Measurements from ENCODE around the gene GRIK3.

GRIK3 gene

DNA sequence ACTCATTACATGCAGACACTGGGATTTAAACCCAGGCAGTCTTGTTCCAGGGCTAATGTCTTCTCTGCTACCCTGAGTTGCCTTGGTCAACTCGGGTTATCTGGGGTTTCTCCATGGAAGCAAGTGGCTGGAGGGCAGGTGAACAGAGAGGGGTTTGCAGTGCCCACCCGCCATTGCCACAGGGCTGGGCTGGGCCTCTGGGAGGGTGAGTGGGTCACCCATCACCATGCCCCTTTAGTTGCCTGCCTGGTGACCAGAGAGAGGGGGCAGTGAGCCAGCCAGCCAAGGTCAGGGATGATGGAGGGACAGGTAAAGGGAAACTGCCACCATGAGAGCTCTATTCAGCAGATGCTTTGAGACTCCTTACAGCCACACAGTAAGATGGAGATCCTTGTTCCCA is 53.2 kb downstream of the GRIK3 start:
- no peak for DNase-seq (ENCODE audit: low read depth)

- no peak for DNase-seq (ENCODE audit: low read depth)
Observed at GRCh38 chr1:36977731-36978406, 56.4 kb downstream of the GRIK3 start.

- DNase-seq (ENCODE audit: low read depth): no peak
Observed at GRCh38 chr1:36975642-36976041, 58.7 kb downstream of the GRIK3 start.

DNA sequence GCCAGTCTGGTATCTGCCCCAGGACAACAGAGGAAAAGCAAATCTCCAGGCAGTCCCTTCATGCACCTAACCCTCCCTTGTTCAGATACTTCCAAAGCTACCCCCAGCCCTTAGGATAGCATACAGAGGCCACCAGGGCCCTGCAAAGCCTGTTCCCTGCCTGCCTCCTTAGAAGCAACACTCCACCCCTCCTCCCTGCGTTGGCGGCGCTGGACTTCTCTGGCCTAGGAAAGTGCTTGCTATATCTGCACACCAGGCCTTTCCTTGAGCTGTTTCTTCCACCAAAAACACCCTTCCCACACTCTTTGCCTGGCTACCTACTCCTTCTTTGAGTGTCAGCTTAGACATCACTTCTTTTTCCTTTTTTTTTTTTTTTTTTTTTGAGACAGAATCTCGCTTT is 61.3 kb downstream of the GRIK3 start:
- DNase-seq (ENCODE audit: low read depth): no peak

DNA sequence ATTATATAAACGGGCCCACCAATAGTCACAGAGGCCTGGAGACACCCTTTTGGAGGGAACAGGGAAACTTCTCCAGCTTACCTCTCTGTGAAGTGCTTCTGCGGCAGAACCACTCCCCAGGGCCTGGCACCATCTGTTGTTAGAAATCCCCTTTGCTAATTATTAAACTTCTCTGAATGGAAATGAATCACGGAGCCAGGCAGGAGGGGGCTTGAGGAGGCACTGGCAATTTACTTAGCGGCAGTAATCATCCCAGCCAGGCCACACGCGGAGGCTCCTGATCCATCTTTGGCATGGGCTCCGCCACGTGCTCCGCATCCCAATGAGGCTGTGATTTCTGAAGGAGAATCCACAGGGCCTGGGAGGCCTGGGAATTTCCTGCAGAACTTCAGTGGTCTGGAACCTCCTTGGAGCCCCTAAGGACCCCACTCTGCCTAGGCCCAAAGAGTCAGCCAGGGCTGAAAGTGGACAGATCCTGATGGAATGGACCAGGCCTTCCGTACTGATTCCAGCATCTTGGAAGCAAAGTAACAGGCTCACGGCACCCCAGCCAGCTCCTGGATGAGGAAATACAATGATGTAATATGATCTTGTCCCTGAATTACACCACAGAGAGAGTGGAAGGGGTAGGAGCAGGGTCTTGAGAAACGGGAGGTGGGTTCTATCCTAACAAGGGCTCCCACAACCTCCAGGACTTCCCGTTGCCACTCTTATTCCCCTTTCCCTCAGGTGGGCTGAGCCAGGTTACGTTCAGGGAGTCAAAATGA is 62.3 kb downstream of the GRIK3 start:
- DNase-seq (ENCODE audit: low read depth): no peak

- no peak for DNase-seq (ENCODE audit: low read depth)
Observed at GRCh38 chr1:36968730-36969129, 65.6 kb downstream of the GRIK3 start.

DNA sequence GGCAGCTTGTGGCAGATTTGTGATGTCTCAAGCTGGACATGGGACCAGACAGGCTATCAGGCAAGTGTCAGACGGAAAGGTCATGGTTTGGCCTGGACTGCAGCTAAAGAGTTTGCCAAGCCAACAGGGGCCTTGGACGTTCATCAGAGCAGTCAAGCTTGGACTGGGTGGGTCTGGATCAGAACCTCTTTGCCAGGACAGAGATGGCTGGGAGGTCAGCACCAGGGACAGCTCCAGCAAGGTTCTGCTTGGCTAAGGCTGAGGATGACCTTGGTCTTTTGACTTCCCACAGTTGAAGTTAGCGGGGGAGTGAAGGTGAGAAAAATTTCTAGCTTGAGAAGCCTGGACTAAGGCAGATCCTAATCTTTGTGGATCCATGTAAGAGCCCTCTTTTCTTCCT is 68.1 kb downstream of the GRIK3 start:
- no peak for DNase-seq (ENCODE audit: low read depth)

- DNase-seq (ENCODE audit: low read depth): no peak
Observed at GRCh38 chr1:36965275-36966159, 68.8 kb downstream of the GRIK3 start.

GRCh38 chr1:36964830-36965229 is 69.5 kb downstream of the GRIK3 start:
- no peak for DNase-seq (ENCODE audit: low read depth)

- no peak for DNase-seq (ENCODE audit: low read depth)
Observed at GRCh38 chr1:36963006-36963405, 71.3 kb downstream of the GRIK3 start.

GRCh38 chr1:36961062-36961615 is 73.2 kb downstream of the GRIK3 start:
- no peak for DNase-seq (ENCODE audit: low read depth)

DNA sequence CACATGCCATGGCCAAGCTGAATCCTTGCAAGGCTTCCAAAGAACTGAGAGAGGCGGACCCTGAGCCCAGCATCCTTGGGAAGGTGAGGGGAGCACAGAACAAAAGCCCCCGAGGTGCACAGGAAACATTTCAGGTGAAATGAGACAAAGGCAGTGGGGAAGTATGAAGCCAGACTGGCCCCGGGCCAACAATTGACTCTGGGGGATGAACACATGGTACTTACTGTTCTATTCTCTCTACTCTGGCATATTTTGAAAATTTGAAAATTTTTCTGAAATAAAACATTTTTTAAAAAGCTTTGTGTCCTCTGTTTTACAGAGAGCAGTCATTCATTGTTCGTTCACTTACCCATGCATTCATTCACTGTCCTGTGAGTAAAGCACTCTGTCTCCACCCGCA is 77.7 kb downstream of the GRIK3 start:
- no peak for DNase-seq (ENCODE audit: low read depth)

- no peak for DNase-seq (ENCODE audit: low read depth)
Observed at GRCh38 chr1:36955016-36955415, 79.3 kb downstream of the GRIK3 start.

DNA sequence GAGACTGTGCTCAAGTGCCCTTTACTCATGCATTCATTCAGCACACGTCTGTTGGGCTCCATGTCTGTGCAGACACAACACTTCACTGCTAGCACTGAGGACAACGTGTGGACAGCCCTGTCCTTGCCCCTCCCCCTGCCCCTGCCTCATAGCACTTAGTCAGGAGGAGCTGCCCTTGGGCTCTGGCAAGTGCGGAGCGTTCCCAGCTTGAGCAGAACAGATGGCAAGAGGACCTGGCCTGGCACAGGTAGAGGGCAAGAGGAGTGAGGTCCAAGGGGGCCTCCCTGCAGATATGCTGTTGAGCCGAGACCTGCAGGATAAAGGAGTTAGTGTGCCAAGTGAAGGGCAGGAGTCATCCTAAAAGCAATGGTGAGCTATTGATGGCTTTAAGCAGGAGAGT is 81.3 kb downstream of the GRIK3 start:
- no peak for DNase-seq (ENCODE audit: low read depth)

DNA sequence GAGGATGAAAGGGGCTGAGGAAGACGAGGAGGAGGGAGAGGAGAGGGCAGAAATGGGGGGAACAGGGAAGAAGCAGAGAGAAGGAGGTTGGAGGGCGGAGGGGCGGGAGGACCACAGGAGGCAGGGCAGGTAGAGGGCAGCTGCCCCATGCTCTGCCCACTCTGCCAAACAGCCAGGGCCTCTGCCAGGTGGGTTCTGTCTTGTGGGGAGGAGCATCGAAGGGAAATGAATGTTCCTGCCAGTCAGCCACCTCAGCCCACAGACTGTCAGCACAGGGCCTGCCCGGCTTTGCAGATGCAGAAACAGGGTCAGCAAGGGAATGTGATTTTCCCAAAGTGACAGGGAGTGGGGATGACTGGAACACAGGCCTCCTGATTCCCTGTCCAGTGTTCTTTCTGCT is 82.6 kb downstream of the GRIK3 start:
- no peak for DNase-seq (ENCODE audit: low read depth)

DNA sequence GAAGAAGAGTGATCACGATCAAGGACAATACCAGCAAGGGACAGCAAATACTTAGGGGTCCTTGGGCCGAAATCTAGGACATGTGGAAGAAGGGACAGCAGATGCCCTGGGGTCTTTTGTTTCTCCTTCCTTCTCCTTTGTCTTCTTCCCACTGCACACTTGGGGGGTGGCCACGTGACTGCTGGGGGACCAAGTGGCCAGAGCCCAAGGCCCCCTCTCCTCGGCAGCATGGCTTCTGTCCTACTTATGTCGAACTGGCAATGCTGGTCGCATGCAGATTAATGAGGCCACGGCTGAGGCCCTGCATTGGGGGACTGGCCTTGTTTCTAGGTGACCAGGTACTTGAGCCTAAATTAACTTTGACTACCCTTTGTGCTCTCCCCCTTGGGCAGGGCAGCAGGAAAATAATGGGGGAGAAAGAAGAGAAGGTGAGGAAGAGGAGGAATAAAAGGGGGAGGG is 83.0 kb downstream of the GRIK3 start:
- DNase-seq (ENCODE audit: low read depth): no peak

GRCh38 chr1:36950604-36951291 is 83.6 kb downstream of the GRIK3 start:
- no peak for DNase-seq (ENCODE audit: low read depth)

DNA sequence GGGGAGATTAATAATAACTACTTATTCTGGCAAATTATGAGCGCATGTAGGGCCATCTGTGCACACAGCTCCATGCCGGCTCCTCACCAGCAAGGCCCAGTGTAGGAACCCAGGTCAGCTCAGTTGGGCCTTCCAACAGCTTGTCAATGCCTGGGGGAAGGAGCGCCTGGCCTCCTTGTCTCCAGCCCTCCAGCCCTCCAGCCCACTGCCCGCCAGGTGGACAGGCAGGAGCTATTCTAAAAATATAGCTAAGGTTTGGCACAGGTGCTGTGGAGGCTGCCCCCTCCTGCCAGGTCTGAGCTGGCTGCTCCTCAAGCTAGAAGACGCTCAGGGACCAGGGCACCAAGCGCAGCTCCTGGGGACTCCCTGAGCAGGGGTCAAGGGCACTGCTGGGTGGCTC is 85.7 kb downstream of the GRIK3 start:
- DNase-seq (ENCODE audit: low read depth): no peak

- DNase-seq (ENCODE audit: low read depth): no peak
Observed at GRCh38 chr1:36948147-36948546, 86.2 kb downstream of the GRIK3 start.

GRCh38 chr1:36947384-36947783 is 86.9 kb downstream of the GRIK3 start:
- DNase-seq (ENCODE audit: low read depth): no peak

GRCh38 chr1:36944883-36945282 is 89.4 kb downstream of the GRIK3 start:
- no peak for DNase-seq (ENCODE audit: low read depth)

GRCh38 chr1:36942148-36942547 is 92.2 kb downstream of the GRIK3 start:
- no peak for DNase-seq (ENCODE audit: low read depth)
